ENCODE measurements around the gene PSEN2. TPM values are rescaled to one million over a fixed set of nuclear protein-coding genes. Genes with fewer than 3 reads are reported as not detected.
A peak's percentile ranks its signal among the peaks of the same experiment; 100 is the strongest.
"Not testable (repeated sequence)": the region's sequence is repeated elsewhere in the genome, so short reads cannot be mapped to it uniquely, and the experiment has no call there.

Gene PSEN2
- total RNA-seq (2014; rRNA removed; shearing (Covaris generic)): 79.2 and 81.6 TPM in 2 replicates
- 47.6 and 50.3 TPM in 2 replicates for polyA plus RNA-seq (2015; cell fraction: cytosol; rRNA removed)
- 71.5 and 96.9 TPM in 2 replicates for polyA plus RNA-seq (2015; cell fraction: nucleus; rRNA removed)

DNA sequence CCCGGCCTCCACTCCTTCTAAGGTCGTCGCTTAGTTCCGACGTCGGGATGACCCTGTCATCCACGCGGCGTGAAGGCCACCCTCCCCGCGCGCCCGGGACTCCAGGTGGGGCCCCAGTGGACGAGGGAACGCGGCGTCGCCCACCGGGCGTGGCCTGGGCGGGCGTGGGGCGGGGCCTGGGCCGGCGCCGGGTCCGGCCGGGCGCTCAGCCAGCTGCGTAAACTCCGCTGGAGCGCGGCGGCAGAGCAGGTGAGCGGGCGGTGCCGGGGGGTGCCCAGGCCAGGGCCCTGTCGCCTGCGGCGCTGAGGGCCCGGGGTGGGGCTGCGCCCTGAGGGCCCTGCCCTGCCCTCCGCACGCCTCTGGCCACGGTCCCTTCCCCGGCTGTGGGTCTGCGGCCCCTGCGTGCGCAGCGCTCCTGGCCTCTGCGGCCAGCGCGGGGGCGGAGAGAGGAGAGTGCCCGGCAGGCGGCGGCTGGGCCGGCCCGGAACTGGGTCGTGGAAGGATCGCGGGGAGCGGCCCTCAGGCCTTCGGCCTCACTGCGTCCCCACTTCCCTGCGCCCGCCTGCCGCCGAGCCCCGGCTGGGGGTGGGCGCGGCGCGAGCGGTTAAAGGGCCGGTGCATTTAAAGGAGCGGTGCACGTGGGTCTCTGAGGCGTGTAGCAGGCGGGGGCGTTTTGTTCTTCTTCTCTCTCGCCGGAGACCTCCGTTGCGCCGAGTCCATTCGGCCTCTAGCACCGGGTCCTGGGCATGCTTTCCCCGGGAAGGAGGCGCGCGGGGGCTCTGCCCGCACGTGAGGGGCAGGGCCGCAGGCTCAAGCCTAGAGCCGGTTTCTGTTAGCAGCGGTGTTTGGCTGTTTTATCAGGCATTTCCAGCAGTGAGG, at the start of gene PSEN2:
Gene PSEN2 (plus strand): TSS at position 216 of the 879 bp plus-strand sequence. CDS start 11,292 bp downstream, outside the sequence.
- DNase-seq (ENCODE audit: low read depth, low spot score): peak; percentile 60
- in situ Hi-C loops (cut with HindIII; ENCODE audit: low pct_unique_long_range_greater_than_20kb, low sequenced_read_pairs): no loop called here

GRCh38 chr1:226820941-226821718, 49.3 kb upstream of the PSEN2 start:
- DNase-seq (ENCODE audit: low read depth, low spot score): peak; percentile 16
- in situ Hi-C loops (cut with HindIII; ENCODE audit: low pct_unique_long_range_greater_than_20kb, low sequenced_read_pairs): no loop called here

DNA sequence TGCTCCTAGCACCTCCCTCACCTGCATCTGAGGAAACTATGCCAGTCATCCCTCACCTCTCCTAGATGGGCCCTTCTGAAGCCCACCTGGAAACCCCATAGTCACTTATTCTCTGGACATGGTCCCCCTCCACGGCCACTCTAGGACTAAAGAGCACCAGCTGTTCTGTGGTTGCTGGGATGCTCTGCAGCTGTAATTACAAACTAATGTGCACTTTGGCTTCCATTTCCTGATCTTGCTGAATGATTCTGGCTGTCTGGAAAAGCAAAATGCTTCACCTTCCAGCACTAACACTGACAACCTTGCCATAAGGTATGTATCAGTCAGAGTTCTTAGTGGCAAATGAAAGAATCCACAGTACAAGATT, 48.7 kb upstream of the PSEN2 start:
- in situ Hi-C loops (cut with HindIII; ENCODE audit: low pct_unique_long_range_greater_than_20kb, low sequenced_read_pairs): no loop called here
- DNase-seq (ENCODE audit: low read depth, low spot score): no peak

- no peak for DNase-seq (ENCODE audit: low read depth, low spot score)
- in situ Hi-C loops (cut with HindIII; ENCODE audit: low pct_unique_long_range_greater_than_20kb, low sequenced_read_pairs): no loop called here
Observed at GRCh38 chr1:226823643-226824042, 46.8 kb upstream of the PSEN2 start.

DNA sequence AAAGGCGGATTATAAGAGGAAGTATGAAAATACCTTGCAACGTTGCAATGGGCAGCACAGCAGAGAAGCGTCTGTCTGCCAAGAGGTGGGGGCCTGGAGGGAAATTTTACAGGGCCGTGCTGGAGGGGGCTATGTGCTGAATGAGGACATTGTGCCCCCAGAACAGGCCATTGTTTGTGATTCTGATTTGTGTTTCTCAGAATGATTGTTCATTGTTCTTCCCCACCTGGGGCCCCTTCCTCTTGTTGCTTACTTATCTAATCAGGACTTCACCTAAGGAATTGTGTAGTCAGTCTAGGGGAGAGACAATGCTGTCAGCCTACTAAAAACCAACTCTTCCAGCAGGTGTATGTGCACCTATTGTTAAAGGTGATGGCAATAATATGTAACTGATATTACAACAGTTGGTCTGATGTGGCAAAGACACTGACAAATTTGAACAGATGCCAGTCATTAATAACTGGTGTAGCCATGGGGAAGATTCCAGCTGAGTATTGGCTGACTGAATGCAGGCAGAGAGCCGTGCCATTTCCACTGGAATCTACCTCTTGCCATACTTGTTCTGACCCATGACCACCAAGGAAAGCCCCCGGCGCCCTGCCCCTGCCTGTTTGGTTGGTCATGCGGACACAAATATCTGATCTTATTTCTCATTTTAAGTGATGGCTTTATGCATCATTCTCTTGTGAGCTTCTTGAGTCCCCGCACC, 45.2 kb upstream of the PSEN2 start:
- no peak for DNase-seq (ENCODE audit: low read depth, low spot score)
- in situ Hi-C loops (cut with HindIII; ENCODE audit: low pct_unique_long_range_greater_than_20kb, low sequenced_read_pairs): no loop called here

- in situ Hi-C loops (cut with HindIII; ENCODE audit: low pct_unique_long_range_greater_than_20kb, low sequenced_read_pairs): no loop called here
- DNase-seq (ENCODE audit: low read depth, low spot score): no peak
Observed at GRCh38 chr1:226825746-226826100, 44.7 kb upstream of the PSEN2 start.

DNA sequence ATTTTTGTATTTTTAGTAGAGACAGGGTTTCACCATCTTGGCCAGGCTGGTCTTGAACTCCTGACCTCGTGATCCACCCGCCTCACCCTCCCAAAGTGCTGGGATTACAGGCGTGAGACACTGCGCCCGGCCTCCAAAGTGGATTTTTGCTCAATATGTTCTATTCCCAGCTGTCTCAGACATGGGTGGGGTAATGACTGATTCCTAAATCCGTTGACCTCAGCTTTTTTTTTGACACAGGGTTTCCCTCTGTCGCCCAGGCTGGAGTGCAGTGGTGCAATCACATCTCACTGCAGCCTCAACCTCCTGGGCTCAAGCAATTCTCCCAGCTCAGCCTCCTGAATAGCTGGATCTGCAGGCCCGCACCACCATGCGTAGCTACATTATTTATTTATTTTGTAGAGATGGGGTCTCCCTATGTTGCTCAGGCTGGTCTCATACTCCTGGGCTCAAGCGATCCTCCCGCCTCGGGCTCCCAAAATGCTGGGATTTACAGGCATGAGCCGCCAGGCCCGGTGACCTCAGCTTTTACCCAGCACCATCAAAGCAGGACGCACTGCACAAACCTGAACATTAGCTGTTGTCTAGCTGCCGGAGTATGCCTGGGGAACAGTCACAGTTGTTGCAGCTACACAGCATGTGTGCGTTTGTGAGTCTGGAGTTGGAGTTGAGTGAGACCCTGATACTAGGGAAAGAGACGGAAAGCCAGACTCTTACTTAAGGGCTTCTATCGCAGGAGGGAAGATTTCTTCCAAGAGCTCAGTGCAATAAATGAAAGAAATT, 43.7 kb upstream of the PSEN2 start:
- in situ Hi-C loops (cut with HindIII; ENCODE audit: low pct_unique_long_range_greater_than_20kb, low sequenced_read_pairs): no loop called here
- no peak for DNase-seq (ENCODE audit: low read depth, low spot score)

DNA sequence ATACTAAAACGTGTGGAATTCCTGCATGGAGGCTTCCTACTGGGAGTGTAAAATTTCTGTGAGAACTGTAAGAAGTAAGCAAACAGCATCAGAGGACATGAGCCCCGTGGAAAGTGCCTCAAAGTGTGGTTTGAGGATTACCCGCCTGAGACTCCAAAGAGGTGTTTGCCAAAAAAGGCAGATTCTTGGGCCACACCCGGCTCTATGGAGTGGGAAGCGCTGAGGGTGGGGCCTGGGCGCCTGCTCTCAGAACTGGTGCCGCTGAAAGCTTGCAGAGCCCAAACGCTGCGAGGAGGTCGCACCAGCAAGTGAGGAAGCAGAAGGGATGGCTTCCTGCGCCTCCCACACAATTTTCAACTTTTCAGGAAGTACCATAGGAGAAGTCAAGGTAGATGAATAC, 43.0 kb upstream of the PSEN2 start:
- DNase-seq (ENCODE audit: low read depth, low spot score): no peak
- in situ Hi-C loops (cut with HindIII; ENCODE audit: low pct_unique_long_range_greater_than_20kb, low sequenced_read_pairs): no loop called here

DNA sequence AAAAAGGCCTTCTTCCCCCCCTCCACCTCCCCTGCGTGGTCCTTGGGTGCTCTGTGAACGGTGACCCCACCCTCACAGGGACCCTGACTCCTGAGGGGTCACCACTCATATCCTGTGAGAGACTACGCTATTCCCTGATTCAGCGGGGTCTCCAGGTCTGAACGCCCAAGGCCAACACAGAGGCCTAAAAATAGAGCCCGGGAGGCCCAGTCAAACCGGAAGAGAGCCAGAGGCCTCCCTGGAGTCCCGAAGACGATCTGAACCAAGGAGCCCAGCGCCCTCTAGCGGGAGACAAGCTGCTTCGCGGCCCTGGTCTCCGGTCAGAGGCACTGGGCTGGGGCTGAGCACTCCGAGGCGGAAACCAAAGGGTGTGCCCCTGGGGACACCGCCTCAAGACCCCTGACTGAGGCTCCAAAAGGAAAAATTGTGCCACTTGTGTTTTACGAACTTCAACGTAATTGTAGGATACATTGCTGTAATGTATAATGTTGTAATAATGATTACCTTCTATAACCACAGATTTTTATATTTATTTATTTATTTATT, 42.4 kb upstream of the PSEN2 start:
- in situ Hi-C loops (cut with HindIII; ENCODE audit: low pct_unique_long_range_greater_than_20kb, low sequenced_read_pairs): no loop called here
- peak; percentile 96 for DNase-seq (ENCODE audit: low read depth, low spot score)

DNA sequence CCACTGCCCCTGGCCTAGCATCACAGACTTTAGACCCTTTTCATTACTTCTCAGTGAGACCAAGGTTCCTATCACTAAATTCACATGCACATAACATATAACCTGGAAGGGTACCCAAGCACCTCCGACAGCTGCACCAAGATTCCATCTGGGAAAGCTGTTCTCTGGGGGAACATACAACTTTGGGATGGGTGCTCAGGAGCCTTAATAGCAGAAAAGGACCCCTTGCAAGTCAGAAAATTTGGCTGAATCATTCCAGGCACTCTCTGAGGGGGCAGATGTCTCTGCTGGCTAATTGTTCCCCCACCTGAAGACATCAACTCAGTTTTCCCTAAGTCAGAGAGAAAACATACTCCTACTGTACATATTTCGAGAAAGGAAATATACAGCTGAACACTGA, 41.3 kb upstream of the PSEN2 start:
- in situ Hi-C loops (cut with HindIII; ENCODE audit: low pct_unique_long_range_greater_than_20kb, low sequenced_read_pairs): no loop called here
- DNase-seq (ENCODE audit: low read depth, low spot score): no peak

DNA sequence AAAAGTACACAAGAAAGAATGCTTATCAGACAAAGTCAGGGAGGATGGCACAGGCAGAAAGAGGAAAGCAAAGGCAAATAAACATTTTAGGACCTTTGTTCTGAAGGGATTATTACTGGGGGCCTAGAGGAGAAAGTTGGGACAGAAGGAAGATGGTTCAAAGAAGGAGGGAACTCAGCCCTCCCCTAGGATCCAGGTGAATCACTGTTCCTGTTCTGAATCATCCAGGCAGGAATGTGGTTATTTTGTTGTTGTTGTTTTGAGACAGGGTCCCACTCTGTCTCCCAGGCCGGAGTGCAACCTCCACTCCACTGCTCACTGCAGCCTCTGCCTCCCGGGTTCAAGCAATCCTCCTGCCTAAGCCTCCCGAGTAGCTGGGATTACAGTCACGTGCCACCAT, 38.5 kb upstream of the PSEN2 start:
- in situ Hi-C loops (cut with HindIII; ENCODE audit: low pct_unique_long_range_greater_than_20kb, low sequenced_read_pairs): no loop called here
- no peak for DNase-seq (ENCODE audit: low read depth, low spot score)

GRCh38 chr1:226832613-226833012, 37.8 kb upstream of the PSEN2 start:
- in situ Hi-C loops (cut with HindIII; ENCODE audit: low pct_unique_long_range_greater_than_20kb, low sequenced_read_pairs): no loop called here
- DNase-seq (ENCODE audit: low read depth, low spot score): no peak

DNA sequence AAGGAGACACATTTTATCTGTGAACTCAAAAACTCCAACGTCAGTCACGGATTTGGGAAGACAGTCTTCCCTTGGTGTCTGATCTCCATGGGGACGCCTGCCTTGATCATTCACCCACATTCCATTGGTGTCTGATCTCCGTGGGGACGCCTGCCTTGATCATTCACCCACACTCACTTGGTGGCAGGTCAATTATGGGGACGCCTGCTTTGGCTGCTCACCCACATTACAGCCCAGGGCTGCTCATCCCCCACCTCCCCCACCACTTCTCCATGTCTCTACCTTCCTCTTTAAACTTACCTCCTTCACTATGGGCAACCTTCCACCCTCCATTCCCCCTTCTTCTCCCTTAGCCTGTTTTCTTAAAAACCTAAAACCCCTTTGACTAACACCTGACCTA, 36.2 kb upstream of the PSEN2 start:
- DNase-seq (ENCODE audit: low read depth, low spot score); in situ Hi-C loops (cut with HindIII; ENCODE audit: low pct_unique_long_range_greater_than_20kb, low sequenced_read_pairs): not testable (repeated sequence)

DNA sequence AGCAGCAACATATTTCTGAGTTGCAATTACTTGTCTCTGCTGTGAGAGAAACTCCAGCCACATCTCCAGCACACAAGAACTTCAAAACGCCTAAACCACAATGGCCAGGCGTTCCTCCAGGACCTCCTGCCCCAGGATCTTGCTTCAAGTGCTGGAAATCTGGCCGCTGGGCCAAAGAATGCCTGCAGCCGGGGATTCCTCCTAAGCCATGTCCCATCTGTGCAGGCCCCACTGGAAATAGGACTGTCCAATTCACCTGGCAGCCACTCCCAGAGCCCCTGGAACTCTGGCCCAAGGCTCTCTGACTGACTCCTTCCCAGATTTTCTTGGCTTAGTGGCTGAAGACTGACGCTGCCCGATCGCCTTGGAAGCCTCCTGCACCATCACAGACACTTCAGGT, 35.0 kb upstream of the PSEN2 start:
- in situ Hi-C loops (cut with HindIII; ENCODE audit: low pct_unique_long_range_greater_than_20kb, low sequenced_read_pairs); DNase-seq (ENCODE audit: low read depth, low spot score): not testable (repeated sequence)

DNA sequence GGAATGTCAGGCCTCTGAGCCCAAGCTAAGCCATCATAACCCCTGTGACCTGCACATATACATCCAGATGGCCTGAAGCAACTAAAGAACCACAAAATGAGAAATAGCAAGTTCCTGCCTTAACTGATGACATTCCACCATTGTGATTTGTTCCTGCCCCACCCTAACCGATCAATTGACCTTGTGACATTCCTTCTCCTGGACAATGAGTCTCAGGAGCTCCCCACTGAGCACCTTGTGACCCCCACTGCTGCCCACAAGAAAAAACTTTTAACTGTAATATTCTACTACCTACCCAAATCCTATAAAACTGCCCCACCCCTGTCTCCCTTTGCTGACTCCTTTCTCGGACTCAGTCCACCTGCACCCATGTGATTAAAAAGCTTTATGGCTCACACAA, 32.5 kb upstream of the PSEN2 start:
- DNase-seq (ENCODE audit: low read depth, low spot score); in situ Hi-C loops (cut with HindIII; ENCODE audit: low pct_unique_long_range_greater_than_20kb, low sequenced_read_pairs): not testable (repeated sequence)

- no peak for DNase-seq (ENCODE audit: low read depth, low spot score)
- in situ Hi-C loops (cut with HindIII; ENCODE audit: low pct_unique_long_range_greater_than_20kb, low sequenced_read_pairs): no loop called here
Observed at GRCh38 chr1:226838456-226838855, 32.0 kb upstream of the PSEN2 start.

- in situ Hi-C loops (cut with HindIII; ENCODE audit: low pct_unique_long_range_greater_than_20kb, low sequenced_read_pairs): no loop called here
- no peak for DNase-seq (ENCODE audit: low read depth, low spot score)
Observed at GRCh38 chr1:226845624-226846023, 24.8 kb upstream of the PSEN2 start.
